ENCODE data around the gene METTL24.

The METTL24 gene

GRCh38 chr6:110398778-110399177 lies 40.6 kb upstream of the METTL24 start:
- no peaks in the 10 kb centered on the region for H3K4me1 ChIP-seq (ENCODE audit: control insufficient read depth in 1 of 2, insufficient read depth in 1 of 2, low read depth in 1 of 2, low read length in 1 of 2)
- H3K27me3 ChIP-seq, result no peaks in the 10 kb centered on the region
- no peaks in the 10 kb centered on the region for H3K36me3 ChIP-seq
- TF ChIP-seq CTCF (IDR thresholded peaks at IDR 0.05), result no peak
- no peaks in the 10 kb centered on the region for H3K9me3 ChIP-seq
- H3K4me3 ChIP-seq (ENCODE audit: low read depth in 1 of 2, low read length in 1 of 2), result no peak overlapping the region
- no peak overlapping the region for H3K27ac ChIP-seq

GRCh38 chr6:110395221-110395620 lies 37.1 kb upstream of the METTL24 start:
- Histone ChIP-seq H3K27me3 (no peaks in the 10 kb centered on the region), H3K4me3 (ENCODE audit: low read depth in 1 of 2, low read length in 1 of 2) (no peak overlapping the region), H3K4me1 (ENCODE audit: control insufficient read depth in 1 of 2, insufficient read depth in 1 of 2, low read depth in 1 of 2, low read length in 1 of 2) (no peaks in the 10 kb centered on the region), H3K27ac (no peak overlapping the region), H3K9me3 (no peaks in the 10 kb centered on the region), H3K36me3 (no peaks in the 10 kb centered on the region)
- TF ChIP-seq CTCF (IDR thresholded peaks at IDR 0.05), result no peak

GRCh38 chr6:110394409-110394808 lies 36.3 kb upstream of the METTL24 start:
- no peaks in the 10 kb centered on the region for H3K4me1 ChIP-seq (ENCODE audit: control insufficient read depth in 1 of 2, insufficient read depth in 1 of 2, low read depth in 1 of 2, low read length in 1 of 2)
- no peaks in the 10 kb centered on the region for H3K9me3 ChIP-seq
- H3K36me3 ChIP-seq, result no peaks in the 10 kb centered on the region
- no peak for TF ChIP-seq CTCF (IDR thresholded peaks at IDR 0.05)
- no peak overlapping the region for H3K27ac ChIP-seq
- no peak overlapping the region for H3K4me3 ChIP-seq (ENCODE audit: low read depth in 1 of 2, low read length in 1 of 2)
- no peaks in the 10 kb centered on the region for H3K27me3 ChIP-seq

GRCh38 chr6:110392727-110393126 lies 34.6 kb upstream of the METTL24 start:
- Histone ChIP-seq H3K4me1 (ENCODE audit: control insufficient read depth in 1 of 2, insufficient read depth in 1 of 2, low read depth in 1 of 2, low read length in 1 of 2) (no peaks in the 10 kb centered on the region), H3K36me3 (no peaks in the 10 kb centered on the region), H3K9me3 (no peaks in the 10 kb centered on the region), H3K27me3 (no peaks in the 10 kb centered on the region), H3K27ac (no peak overlapping the region), H3K4me3 (ENCODE audit: low read depth in 1 of 2, low read length in 1 of 2) (no peak overlapping the region)
- no peak for TF ChIP-seq CTCF (IDR thresholded peaks at IDR 0.05)

- H3K36me3 ChIP-seq, result no peaks in the 10 kb centered on the region
- no peak overlapping the region for H3K27ac ChIP-seq
- no peaks in the 10 kb centered on the region for H3K4me1 ChIP-seq (ENCODE audit: control insufficient read depth in 1 of 2, insufficient read depth in 1 of 2, low read depth in 1 of 2, low read length in 1 of 2)
- no peak overlapping the region for H3K4me3 ChIP-seq (ENCODE audit: low read depth in 1 of 2, low read length in 1 of 2)
- TF ChIP-seq CTCF (IDR thresholded peaks at IDR 0.05), result no peak
- H3K9me3 ChIP-seq, result no peaks in the 10 kb centered on the region
- H3K27me3 ChIP-seq, result no peaks in the 10 kb centered on the region
These were observed 32.3 kb upstream of the METTL24 start for GRCh38 chr6:110390404-110390803.
